Fibroblast of pulmonary artery (primary cell): ENCODE data around the gene SPATA12.
A peak's percentile ranks its signal among the peaks of the same experiment; 100 is the strongest.

Experiments used
- DNase-seq: peaks from one replicate; pipeline ENCODE4 v3.0.0-alpha.2; 2010; ENCODE audit warnings: low read depth
- H3K4me3 ChIP-seq: replicated peaks from 2 replicates; pipeline ENCODE4 v1.5.1; 2011; ENCODE audit warnings: low read depth, mild to moderate bottlenecking, control low read depth, low read length, moderate library complexity
- CTCF ChIP-seq: IDR thresholded peaks from 2 replicates; pipeline ENCODE4 v1.5.1; 2011; ENCODE audit warnings: mild to moderate bottlenecking, control low read depth, low read length, inconsistent platforms; ENCODE audit errors: missing control alignments

Gene SPATA12

GRCh38 chr3:57118254-57118653 is 57.8 kb downstream of the SPATA12 start:
- no peak overlapping the region for H3K4me3 ChIP-seq
- no peak for DNase-seq
- no peak for TF ChIP-seq CTCF

DNA sequence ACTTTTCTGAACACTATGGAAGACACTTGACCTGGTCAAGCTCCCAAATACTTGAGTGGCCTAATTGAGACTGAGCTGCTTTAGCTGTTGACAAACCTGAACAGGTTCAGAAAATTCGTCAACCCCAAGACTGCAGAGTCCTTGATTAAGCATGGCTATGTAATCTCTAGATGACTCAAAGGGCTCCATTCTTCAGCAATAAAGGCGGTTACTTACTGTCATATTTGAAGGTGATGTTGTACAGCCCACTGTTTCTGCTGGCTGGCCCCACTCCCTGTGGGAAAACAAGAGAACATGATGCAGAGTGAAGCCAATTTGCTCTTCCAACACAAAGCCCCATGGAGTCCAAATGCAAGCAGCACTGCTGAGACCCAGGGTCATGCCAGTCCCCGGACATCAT is 59.6 kb downstream of the SPATA12 start:
- no peak overlapping the region for H3K4me3 ChIP-seq
- no peak for TF ChIP-seq CTCF
- DNase-seq, result peak; percentile 49

GRCh38 chr3:57120451-57121174 is 60.1 kb downstream of the SPATA12 start:
- no peak overlapping the region for H3K4me3 ChIP-seq
- no peak for TF ChIP-seq CTCF
- DNase-seq, result no peak
